HG02973 (cell line): ENCODE measurements around the gene RAB8B.

Experiments
- ATAC-seq: cut with Tn5 transposase; IDR thresholded peaks from one replicate; pipeline ENCODE4 v1.9.1; 2021; ENCODE audit warnings: moderate library complexity; ENCODE audit not compliant: unreplicated experiment

RAB8B gene

GRCh38 chr15:63260791-63261190 lies 71.4 kb downstream of the RAB8B start:
- no peak for ATAC-seq

GRCh38 chr15:63261311-63261710 lies 71.9 kb downstream of the RAB8B start:
- no peak for ATAC-seq

- ATAC-seq = no peak
Observed at GRCh38 chr15:63263519-63263918, 74.1 kb downstream of the RAB8B start.

GRCh38 chr15:63264688-63265293 lies 75.4 kb downstream of the RAB8B start:
- no peak for ATAC-seq

- no peak for ATAC-seq
Observed at GRCh38 chr15:63274427-63274826, 85.0 kb downstream of the RAB8B start.

GRCh38 chr15:63276342-63277037 lies 87.1 kb downstream of the RAB8B start:
- peak; percentile 1 for ATAC-seq

GRCh38 chr15:63277038-63277892 lies 87.9 kb downstream of the RAB8B start, which contains the start of gene APH1B:
TSS of gene APH1B (plus strand) at chr15:63277605. CDS start at chr15:63277624, 19 bp downstream.
- ATAC-seq = peak; percentile 59

- ATAC-seq = no peak
Observed at GRCh38 chr15:63277893-63278456, 88.6 kb downstream of the RAB8B start.

- ATAC-seq = no peak
Observed at GRCh38 chr15:63283126-63283525, 93.7 kb downstream of the RAB8B start.

- no peak for ATAC-seq
Observed at GRCh38 chr15:63284335-63284734, 94.9 kb downstream of the RAB8B start.

GRCh38 chr15:63287109-63287508 lies 97.7 kb downstream of the RAB8B start:
- no peak for ATAC-seq

- ATAC-seq = no peak
Observed at GRCh38 chr15:63288342-63288741, 98.9 kb downstream of the RAB8B start.

- ATAC-seq = no peak
Observed at GRCh38 chr15:63288778-63289378, 99.5 kb downstream of the RAB8B start.

- no peak for ATAC-seq
Observed at GRCh38 chr15:63291507-63291906, 102.1 kb downstream of the RAB8B start.

- no peak for ATAC-seq
Observed at GRCh38 chr15:63292241-63292640, 102.8 kb downstream of the RAB8B start.

GRCh38 chr15:63292771-63293170 lies 103.4 kb downstream of the RAB8B start:
- ATAC-seq = no peak

- ATAC-seq = no peak
Observed at GRCh38 chr15:63294359-63294758, 105.0 kb downstream of the RAB8B start.

GRCh38 chr15:63295341-63295740 lies 105.9 kb downstream of the RAB8B start:
- ATAC-seq = no peak

GRCh38 chr15:63296195-63296594 lies 106.8 kb downstream of the RAB8B start:
- ATAC-seq = no peak

GRCh38 chr15:63299943-63300575 lies 110.7 kb downstream of the RAB8B start:
- no peak for ATAC-seq
